GM21515 (cell line): ENCODE data around the gene BCKDHA.
"Not testable (repeated sequence)": the region's sequence is repeated elsewhere in the genome, so short reads cannot be mapped to it uniquely, and the experiment has no call there.

Experiments used
- ATAC-seq: cut with Tn5 transposase; IDR thresholded peaks from one replicate; pipeline ENCODE4 v1.9.1; 2021; ENCODE audit not compliant: unreplicated experiment

BCKDHA gene

DNA sequence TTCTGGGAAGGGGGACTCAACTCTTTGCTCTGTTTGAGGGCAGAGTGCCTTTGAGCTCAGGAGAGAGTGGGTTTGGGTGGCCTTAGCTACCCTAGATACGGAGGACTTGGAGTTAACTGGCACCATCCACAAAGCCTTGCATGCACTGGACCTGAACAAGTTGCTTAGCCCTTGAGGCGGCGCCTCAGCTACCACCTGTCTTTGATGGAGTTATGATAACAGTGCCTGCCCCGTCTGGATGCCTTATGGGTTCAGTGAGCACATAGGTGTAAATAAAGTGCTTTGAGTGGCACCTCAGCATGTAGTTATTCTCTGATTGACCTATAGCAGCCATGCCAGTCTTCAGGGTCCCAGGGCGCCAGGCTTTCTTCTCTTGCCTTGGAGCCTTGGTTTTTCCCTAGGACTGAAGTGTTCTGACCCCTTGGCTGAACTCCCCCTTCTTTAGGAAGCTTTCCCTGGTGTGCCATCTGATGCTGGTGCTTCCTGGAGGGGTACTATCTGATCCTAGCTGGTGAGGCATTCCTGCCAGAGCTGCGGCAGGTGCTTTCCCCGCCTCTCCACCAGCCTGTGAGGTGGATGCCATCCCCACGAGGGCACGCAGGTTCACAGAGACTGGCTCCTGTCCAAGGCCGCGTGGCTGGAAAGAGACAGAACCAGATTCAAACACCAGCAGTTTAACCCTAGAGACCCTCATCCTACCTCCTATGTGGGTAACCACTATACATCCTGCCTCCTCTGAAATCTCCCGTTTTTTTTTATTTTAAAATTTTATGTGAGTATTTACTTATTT is 5.8 kb downstream of the BCKDHA start:
- ATAC-seq = no peak

DNA sequence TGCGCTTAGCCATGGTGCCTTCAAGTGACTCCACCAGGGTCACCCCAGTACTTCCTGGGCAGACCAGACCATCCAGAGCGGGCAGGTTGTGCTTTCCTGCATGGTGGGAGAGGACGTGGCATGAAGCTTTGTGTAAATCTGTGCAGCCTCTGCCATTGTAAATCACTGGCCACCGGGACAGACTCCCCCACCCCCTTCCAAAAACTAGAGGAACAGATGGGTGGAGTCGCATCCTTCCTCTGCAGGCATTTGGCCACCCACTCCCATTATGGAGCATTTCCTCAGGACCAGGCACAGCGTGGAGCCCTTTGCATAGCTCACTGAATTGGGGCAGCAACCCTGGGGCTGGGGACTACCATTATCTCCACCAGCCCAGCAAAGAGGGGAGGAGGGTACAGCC is 8.2 kb downstream of the BCKDHA start:
- ATAC-seq = no peak

DNA sequence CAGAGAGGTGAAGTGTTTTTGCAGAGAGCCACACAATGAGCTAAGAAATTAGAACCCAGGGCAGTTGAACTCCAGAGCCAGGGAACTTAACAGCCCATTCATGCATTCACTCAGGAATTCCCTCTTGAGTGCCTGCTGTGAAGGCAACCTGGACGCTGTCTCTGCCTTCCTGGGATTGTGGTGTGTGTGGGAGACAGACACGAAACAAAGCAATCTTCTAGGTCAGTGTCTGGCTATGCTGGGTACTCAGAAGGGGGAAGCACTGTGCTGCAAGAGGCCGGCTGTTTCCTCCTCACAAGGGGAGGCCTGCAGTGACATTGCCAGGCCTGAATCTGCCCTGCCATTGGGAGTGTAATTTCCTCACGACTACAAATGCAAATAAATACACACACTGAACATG is 9.7 kb downstream of the BCKDHA start:
- no peak for ATAC-seq

DNA sequence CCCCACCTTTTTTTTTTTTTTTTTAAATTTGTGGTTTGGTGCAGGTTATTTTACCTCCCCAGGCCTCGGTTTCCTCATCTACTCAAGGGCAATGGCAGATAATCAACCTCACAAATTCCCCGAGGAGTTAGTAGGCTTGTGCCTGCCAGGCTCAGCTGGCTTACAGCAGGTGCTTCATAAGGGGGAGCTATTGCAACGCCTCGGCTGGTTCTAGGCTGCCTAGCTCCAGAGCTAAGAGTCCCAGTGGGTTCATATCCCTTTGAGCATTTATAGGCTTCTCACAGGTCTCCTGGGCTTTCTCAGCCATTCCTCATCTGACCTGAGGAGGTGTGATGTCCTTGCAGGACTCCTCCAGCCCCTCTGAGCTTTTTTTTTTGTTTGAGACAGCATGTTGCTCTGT is 10.6 kb downstream of the BCKDHA start:
- ATAC-seq = no peak

DNA sequence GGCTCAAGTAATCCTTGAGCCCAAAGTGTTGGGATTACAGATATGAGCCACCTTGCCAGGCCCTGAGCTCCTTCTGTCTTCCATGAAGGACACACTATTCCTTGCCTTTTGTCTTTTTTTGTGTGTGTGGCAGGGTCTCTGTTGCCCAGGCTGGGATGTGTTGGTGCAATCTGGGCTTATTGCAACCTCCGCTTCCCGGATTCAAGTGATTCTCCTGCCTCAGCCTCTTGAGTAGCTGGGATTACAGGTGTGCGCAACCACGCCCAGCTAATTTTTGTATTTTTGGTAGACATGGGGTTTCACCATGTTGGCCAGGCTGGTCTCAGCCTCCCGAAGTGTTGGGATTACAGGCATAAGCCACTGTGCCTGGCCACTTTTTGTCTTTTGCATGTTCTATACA is 11.2 kb downstream of the BCKDHA start:
- ATAC-seq = not testable (repeated sequence)

GRCh38 chr19:41409288-41409687 is 11.7 kb downstream of the BCKDHA start:
- ATAC-seq = no peak

DNA sequence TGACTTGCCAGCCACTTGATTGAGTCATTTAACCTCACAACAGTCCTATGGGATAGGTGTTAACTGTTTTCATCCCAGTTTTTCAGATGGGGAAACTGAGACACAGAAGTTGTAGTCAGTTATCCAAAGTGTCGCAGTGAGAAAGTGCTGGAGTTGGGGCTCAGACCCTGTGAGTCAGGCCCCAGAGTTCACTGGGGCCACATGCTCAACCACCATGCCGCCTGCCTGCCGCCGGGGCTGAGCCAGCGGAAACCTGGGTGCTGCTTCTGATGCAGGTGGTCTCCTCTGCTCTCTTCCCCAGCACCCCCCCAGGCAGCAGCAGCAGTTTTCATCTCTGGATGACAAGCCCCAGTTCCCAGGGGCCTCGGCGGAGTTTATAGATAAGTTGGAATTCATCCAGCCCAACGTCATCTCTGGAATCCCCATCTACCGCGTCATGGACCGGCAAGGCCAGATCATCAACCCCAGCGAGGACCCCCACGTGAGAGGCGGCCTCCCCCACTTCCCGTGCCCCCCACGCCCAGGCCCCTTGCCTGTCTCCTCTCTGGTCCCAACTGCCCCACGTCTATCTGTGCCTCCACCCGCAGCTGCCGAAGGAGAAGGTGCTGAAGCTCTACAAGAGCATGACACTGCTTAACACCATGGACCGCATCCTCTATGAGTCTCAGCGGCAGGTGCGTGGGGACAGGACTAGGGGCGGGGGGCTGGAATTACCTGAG is 12.9 kb downstream of the BCKDHA start:
- ATAC-seq = no peak

GRCh38 chr19:41411100-41411967 is 13.7 kb downstream of the BCKDHA start:
- no peak for ATAC-seq

GRCh38 chr19:41411968-41412265 is 14.3 kb downstream of the BCKDHA start:
- no peak for ATAC-seq

GRCh38 chr19:41412953-41413352 is 15.3 kb downstream of the BCKDHA start:
- ATAC-seq = no peak

DNA sequence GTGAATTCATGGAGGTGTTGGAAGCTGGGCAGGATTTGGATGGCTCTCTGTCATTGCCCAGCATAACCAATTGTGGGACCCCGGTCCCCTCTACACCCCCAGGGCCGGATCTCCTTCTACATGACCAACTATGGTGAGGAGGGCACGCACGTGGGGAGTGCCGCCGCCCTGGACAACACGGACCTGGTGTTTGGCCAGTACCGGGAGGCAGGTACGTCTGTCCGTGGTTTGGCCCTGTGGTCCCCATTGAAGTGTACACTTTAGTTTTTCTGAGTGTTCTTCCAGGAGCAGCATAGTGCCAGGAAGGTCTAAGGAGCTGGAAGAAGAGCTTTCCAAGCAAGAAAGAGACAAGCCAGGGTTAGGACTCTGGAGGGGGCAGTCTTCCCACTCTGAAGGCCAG is 16.3 kb downstream of the BCKDHA start:
- ATAC-seq = no peak

DNA sequence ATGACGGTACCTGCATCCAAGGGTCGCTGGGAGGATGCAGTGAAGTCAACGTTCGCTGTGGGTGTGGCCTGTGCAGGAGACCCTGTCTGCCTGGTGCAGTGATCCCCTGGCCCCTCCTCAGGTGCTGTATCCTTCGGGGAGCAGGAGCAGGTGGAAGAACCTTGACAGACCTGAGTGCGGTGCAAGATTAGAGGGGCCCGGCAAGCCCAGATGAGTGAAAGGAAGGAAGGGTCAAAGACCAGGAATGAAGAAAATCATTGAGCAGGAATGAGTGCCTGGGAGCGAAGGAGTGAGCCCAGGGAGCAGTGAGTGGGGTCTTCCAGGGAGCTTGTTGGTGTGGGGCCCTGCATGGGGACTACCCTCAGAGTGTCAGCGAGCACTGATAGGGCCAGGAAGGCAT is 16.8 kb downstream of the BCKDHA start:
- ATAC-seq = no peak

GRCh38 chr19:41415154-41415571 is 17.5 kb downstream of the BCKDHA start:
- ATAC-seq = no peak

DNA sequence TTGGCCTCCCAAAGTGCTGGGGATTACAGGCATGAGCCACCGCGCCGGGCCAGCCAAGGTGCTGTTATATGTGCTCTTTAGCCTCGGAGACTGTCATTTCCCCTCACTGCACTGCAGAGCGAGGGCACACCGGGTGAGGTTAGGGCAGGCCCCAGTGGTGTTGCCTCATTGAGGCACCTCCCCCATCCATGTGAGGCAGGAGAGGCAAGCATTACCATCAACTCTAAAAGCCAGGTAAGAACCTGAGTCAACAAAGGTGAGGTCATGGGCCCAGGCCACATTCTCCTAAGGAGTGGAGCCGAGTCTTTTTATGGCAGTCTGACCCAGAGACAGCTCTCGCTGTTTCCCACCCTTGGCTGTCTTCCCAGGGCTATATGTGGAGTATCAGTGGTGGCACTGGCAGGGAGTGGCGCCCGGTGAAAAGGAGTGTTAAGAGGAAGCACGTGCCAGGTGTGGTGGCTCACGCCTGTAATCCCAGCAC is 18.6 kb downstream of the BCKDHA start:
- no peak for ATAC-seq

DNA sequence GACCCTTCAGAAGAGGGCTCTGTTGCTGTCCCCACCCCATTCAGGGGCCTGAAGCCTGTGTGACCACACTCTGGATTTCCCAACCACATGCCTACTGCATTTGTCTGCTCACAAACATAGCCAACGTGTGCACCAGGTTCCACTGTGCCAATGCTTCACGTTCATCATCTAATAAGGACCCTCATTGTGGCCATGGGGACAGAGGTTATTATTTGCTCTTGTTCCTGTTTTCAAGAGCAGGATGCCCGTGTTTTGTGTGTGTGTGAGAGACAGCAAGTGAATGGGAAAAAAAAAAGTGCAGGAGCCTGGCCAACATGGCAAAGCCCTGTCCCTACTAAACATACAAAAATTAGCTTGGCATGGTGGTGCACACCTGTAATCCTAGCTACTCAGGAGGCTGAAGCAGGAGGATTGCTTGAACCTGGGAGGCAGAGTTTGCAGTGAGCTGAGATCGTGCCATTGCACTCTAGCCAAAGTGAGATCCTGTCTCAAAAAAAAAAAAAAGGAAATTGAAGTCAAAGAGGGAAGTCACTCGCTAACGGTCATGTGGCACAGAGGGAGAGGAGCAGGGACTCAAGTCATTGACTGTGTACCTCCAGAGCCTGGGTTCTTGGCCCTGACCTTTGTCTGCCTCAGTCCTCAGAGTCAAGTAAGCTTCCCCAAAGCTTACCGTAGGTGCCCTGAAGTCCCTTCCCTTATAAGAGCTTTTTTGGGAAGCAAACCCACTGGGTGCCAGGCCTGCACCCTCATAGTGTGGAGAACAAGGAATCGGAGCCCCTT is 22.7 kb downstream of the BCKDHA start:
- no peak for ATAC-seq

- no peak for ATAC-seq
Measured at GRCh38 chr19:41421314-41421713, 23.7 kb downstream of the BCKDHA start.

- no peak for ATAC-seq
Measured at GRCh38 chr19:41421973-41422372, 24.4 kb downstream of the BCKDHA start.

GRCh38 chr19:41422456-41422855 is 24.8 kb downstream of the BCKDHA start:
- no peak for ATAC-seq

DNA sequence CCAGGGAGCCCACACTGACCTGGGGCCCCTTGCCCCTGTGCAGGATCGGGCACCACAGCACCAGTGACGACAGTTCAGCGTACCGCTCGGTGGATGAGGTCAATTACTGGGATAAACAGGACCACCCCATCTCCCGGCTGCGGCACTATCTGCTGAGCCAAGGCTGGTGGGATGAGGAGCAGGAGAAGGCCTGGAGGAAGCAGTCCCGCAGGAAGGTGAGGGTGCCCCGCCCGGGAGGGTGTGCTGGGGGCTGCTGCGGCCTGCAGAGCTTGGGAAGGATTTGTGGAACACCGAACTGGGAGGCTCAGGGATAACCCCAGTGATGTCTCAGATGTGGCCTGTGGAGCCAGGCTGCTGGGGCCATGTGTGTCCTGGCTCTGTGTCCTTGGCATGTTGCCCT is 25.3 kb downstream of the BCKDHA start:
- no peak for ATAC-seq

DNA sequence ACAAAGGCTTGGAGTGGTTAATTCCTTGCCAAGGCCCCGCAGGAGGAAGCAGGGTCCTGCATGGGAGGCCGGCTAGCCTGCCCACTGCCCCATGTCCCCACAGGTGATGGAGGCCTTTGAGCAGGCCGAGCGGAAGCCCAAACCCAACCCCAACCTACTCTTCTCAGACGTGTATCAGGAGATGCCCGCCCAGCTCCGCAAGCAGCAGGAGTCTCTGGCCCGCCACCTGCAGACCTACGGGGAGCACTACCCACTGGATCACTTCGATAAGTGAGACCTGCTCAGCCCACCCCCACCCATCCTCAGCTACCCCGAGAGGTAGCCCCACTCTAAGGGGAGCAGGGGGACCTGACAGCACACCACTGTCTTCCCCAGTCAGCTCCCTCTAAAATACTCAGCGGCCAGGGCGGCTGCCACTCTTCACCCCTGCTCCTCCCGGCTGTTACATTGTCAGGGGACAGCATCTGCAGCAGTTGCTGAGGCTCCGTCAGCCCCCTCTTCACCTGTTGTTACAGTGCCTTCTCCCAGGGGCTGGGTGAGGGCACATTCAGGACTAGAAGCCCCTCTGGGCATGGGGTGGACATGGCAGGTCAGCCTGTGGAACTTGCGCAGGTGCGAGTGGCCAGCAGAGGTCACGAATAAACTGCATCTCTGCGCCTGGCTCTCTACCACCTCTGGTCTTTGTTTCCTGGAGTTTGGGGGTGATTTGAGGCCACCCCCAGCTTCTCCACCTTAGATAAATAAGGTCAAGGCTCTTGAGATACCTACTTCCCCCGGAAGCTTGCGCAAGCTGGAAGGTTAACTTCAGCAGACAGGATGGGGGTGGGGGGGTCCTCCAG is 26.9 kb downstream of the BCKDHA start:
- ATAC-seq = no peak
